Suppressor macrophage treated with lipopolysaccharide for 1 hour (primary cell): Measurements from ENCODE around the gene WDR45B.
"Not testable (repeated sequence)": the region's sequence is repeated elsewhere in the genome, so short reads cannot be mapped to it uniquely, and the experiment has no call there.

ENCODE experiments used
- DNase-seq, 3 donors: peaks; one replicate each; pipeline ENCODE4 v3.0.0-alpha.2; 2020 to 2022

Gene WDR45B

DNA sequence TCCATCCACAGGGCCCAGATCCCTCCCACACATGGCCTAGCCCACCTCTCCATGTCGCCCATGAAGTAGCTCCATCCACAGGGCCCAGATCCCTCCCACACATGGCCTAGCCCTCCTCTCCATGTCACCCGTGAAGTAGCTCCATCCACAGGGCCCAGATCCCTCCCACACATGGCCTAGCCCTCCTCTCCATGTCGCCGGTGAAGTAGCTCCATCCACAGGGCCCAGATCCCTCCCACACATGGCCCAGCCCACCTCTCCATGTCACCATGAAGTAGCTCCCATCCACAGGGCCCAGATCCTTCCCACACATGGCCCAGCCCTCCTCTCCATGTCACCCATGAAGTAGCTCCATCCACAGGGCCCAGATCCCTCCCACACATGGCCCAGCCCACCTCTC, 68.3 kb downstream of the WDR45B start:
- DNase-seq, result not testable (repeated sequence)

DNA sequence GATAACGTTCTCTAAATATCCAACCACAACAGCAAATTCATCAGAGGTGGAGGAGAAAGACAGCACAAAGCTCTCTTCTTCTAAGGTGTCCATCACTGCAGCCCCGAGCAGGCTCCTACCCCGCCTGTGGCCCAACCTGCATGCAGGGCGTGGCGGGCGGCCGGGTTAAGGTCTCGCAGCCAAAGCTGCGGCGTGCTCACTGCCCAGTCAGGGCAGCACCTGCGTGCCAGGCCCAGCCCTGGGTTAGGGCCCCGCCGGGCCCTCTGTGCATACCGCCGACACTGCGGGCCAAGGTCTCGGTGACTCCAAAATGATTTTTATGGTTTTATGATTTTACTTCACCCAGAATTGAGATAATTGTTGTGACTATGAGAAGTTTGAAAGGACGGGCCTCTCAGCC, 70.9 kb downstream of the WDR45B start:
- no peak for DNase-seq

DNA sequence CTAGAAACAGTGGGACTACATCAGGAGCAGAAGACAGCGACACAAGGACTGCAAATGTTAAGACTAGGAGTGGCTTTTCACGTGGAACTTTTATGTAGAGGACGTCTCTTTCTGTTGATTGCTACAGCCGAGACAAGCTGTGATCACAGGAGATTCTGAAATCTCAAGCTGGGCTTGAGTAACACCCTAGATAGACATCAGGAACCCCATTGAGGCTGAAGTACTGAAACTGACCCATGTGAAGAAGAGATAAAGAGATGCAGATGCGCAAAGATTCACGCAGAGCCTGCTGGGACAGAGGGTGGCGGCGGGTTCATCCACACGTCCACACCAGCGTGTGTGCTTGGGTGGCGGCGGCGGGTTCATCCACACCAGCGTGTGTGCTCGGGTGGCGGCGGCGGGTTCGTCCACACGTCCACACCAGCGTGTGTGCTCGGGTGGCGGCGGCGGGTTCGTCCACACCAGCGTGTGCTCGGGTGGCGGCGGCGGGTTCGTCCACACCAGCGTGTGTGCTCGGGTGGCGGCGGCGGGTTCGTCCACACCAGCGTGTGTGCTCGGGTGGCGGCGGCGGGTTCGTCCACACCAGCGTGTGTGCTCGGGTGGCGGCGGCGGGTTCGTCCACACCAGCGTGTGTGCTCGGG, 72.5 kb downstream of the WDR45B start:
- DNase-seq, result not testable (repeated sequence)

DNA sequence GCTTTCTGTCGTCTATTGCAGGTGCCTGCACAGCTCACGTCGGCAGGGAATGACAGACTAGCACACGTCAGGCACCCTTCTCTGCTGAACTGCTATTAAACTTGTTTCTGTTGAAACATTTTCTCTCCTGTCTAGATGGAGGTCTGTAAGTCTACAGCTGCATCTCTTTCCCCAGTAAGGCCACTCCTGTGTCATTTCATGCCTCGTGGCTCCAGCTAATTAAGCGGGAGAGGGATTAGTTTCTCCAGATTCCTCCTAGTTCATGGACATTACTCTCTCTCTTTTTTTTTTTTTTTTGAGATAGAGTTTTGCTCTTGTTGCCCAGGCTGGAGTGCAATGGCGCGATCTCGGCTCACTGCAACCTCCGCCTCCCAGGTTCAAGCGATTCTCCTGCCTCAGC, 74.2 kb downstream of the WDR45B start:
- no peak for DNase-seq

DNA sequence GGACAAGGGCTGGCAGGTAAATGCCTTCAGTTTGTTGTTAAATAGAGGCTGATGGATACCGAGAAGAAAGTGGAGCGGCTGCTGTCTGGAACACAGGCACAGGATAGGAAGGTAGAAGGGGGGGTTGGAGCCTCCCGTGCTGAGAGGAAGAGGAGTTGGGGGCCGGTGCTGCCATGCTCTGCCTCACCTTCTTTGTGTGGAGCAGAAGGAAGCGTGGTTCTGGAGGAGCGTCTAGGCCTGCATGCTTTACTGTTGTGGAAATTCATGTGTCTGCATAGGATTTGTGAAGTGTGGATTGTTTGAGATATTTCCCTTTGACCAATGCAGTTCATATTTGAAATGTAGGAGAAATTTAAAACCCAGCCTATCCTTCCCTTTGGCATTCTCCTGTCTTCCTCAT, 76.4 kb downstream of the WDR45B start:
- DNase-seq, result no peak

DNA sequence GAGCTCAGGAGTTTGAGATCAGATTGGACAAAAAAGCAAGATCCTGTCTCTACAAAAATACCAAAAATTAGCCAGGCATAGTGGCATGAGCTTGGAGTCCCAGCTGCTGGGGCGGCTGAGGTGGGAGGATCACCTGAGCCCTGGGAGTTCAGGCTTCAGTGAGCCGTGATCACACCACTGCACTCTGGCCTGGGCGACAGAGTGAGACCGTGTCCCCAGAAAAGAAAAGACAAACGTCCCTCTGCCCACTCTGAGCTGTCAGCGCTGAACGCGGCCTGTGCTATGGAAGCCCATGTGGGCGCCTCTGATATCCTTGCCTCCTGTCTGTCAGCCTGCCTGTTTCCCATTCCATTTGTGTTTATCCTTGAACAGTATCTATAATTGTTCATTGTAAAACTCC, 78.0 kb downstream of the WDR45B start:
- no peak for DNase-seq

DNA sequence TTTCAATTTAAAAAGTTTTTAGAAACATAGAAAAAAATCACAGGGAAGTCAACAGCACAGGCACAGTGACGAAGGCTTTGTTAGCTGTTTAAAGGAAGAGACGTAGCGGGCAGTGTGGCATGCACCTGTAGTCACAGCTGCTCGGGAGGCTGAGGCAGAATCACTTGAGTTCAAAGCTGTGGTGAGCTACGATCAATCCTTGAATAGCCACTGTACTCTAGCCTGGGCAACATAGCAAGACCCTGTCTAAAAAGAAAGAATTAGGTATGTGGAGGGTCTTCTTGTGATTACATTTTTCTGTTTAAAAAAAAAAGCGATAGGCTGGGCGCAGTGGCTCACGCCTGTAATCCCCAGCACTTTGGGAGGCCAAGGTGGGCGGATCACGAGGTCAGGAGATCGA, 78.6 kb downstream of the WDR45B start:
- no peak for DNase-seq

DNA sequence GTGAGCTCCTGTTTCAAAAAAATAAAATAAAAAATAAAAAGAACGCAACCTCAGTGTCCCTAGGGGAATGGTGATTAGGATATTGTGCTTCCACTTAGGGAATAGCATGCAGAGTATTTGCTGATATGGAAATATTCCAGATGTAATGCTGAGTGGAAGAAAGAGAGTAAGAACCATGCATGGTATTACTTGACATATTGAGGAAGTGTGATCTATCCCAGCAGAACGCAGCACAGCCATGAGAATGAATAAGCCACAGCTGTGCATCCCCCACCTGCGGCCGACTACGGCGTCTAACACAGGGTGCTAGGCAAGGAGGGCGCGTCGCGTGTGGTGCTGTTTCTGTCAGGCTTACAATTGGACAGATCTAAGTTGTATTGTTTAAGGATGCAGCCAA, 79.2 kb downstream of the WDR45B start:
- DNase-seq, result no peak

DNA sequence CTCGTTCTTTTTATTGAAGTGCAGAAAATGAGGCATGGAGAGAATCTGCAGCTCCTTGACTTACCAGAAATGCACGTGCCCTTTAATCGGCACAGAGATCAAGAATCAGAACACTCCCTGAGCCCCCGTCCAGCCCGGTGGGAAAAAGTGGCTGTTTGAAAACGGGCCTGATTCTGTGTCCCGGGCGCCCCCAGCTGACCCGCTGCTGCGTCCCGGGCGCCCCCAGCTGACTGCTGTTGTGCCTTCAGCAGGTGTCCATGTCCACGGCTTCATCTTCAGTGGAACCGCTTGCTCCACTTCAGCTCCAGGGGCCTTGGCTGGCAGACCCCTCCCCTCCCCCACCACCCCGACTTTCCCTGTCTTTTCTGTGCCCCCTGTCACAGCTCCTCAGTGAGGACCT, 81.0 kb downstream of the WDR45B start:
- DNase-seq, result no peak

DNA sequence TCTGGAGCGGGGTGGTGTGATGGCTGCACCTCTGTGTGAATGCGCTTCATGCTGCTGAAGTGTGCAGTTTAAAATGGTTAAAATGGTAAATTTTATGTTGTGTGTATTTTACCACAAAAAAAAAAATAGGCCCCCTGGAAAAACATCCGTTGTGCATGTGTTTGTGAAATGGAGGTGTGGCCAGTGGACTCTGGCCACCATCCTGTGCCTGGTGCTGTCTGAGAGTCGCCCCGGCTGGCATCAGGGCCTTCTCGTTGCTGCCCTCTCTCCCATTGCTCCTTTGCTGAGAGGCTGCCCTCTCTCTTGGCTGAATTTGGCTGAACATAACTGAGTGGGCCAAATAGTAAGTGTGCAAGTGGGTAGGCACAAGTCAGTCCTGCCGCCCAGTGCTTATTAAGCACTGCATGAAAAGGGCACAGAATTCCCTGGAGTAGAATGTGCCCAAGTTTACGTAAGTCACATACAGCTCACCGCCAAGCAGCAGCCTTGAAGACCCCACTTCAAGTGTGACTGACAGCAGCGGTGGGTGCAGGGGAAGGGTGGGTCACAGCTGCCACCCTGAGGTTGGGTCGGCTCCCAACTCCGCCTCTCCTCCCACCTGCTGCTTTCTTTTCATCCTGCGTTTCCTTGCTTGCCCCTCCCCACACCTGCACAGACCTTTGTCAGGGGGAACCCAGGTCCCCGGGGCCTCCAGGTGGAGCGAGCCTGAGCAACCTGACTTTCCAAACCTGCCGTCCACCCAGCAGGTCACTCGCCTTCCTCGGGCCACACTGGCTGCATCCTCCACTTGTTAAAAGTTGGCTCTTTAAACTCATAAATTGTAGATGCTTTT, 81.9 kb downstream of the WDR45B start:
- no peak for DNase-seq

DNA sequence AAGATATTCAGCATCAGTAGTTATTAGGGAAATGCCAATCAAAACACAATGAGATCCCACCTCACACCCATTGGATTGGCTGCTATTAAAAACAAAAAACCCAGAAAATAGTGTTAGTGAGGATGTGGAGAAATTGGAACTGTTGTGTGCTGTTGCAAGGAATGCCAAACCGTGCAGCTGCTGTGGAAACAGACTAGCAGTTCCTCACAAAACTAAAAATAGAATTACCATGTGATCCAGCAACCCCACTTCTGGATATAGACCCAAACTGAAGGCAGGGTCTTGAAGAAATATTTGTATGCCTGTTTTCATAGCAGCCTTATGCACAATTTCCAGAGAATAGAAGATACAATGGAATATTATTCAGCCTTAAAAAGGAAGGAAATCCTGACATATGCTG, 82.7 kb downstream of the WDR45B start:
- DNase-seq, result no peak
